Measurements from ENCODE around the gene TOMM40.
A peak's percentile ranks its signal among the peaks of the same experiment; 100 is the strongest.
"Not testable (repeated sequence)": the region's sequence is repeated elsewhere in the genome, so short reads cannot be mapped to it uniquely, and the experiment has no call there.

The TOMM40 gene

GRCh38 chr19:44876930-44877535, 14.0 kb upstream of the TOMM40 start:
- Histone ChIP-seq H3K79me2 (peaks cover 7% of the 10 kb centered on the region), H3K9ac (no peak overlapping the region), H3K4me3 (ENCODE audit: low read depth, low read length) (peak overlapping the region; percentile 29), H3K4me2 (ENCODE audit: low read length) (peak overlapping the region; percentile 21), H3K27ac (peak overlapping the region; percentile 95), H3K9me3 (ENCODE audit: control insufficient read depth, low read length) (no peaks in the 10 kb centered on the region), H3K36me3 (ENCODE audit: control insufficient read depth, insufficient read depth, low read length) (no peaks in the 10 kb centered on the region), H3K4me1 (peaks cover 50% of the 10 kb centered on the region), H3K27me3 (ENCODE audit: control insufficient read depth, insufficient read depth, low read length) (no peaks in the 10 kb centered on the region), H2AFZ (no peak overlapping the region)
- TF ChIP-seq CTCF (IDR thresholded peaks at IDR 0.05), result no peak

- Histone ChIP-seq H3K4me2 (ENCODE audit: low read length) (peak overlapping the region; percentile 37), H3K9me3 (ENCODE audit: control insufficient read depth, low read length) (no peaks in the 10 kb centered on the region), H3K9ac (no peak overlapping the region), H3K4me1 (peaks cover 50% of the 10 kb centered on the region), H3K27me3 (ENCODE audit: control insufficient read depth, insufficient read depth, low read length) (no peaks in the 10 kb centered on the region), H2AFZ (peak overlapping the region; percentile 54), H3K27ac (peak overlapping the region; percentile 95), H3K36me3 (ENCODE audit: control insufficient read depth, insufficient read depth, low read length) (no peaks in the 10 kb centered on the region), H3K4me3 (ENCODE audit: low read depth, low read length) (no peak overlapping the region), H3K79me2 (peaks cover 7% of the 10 kb centered on the region)
- no peak for TF ChIP-seq CTCF (IDR thresholded peaks at IDR 0.05)
These were observed 12.8 kb upstream of the TOMM40 start for GRCh38 chr19:44878120-44878865.

GRCh38 chr19:44879309-44880065, 11.6 kb upstream of the TOMM40 start:
- H3K27me3 ChIP-seq (ENCODE audit: control insufficient read depth, insufficient read depth, low read length), result no peaks in the 10 kb centered on the region
- no peaks in the 10 kb centered on the region for H3K9me3 ChIP-seq (ENCODE audit: control insufficient read depth, low read length)
- H3K4me1 ChIP-seq, result peaks cover 47% of the 10 kb centered on the region
- no peak overlapping the region for H3K4me3 ChIP-seq (ENCODE audit: low read depth, low read length)
- peak overlapping the region; percentile 95 for H3K27ac ChIP-seq
- TF ChIP-seq CTCF (IDR thresholded peaks at IDR 0.05), result no peak
- H3K4me2 ChIP-seq (ENCODE audit: low read length), result peak overlapping the region; percentile 35
- no peak overlapping the region for H2AFZ ChIP-seq
- no peak overlapping the region for H3K9ac ChIP-seq
- no peaks in the 10 kb centered on the region for H3K36me3 ChIP-seq (ENCODE audit: control insufficient read depth, insufficient read depth, low read length)
- H3K79me2 ChIP-seq, result peaks cover 7% of the 10 kb centered on the region

GRCh38 chr19:44882063-44882462, 9.0 kb upstream of the TOMM40 start:
- TF ChIP-seq CTCF (IDR thresholded peaks at IDR 0.05), result no peak
- Histone ChIP-seq H3K4me1 (peaks cover 23% of the 10 kb centered on the region), H3K9me3 (ENCODE audit: control insufficient read depth, low read length) (no peaks in the 10 kb centered on the region), H3K4me2 (ENCODE audit: low read length) (no peak overlapping the region), H2AFZ (no peak overlapping the region), H3K4me3 (ENCODE audit: low read depth, low read length) (no peak overlapping the region), H3K9ac (no peak overlapping the region), H3K36me3 (ENCODE audit: control insufficient read depth, insufficient read depth, low read length) (no peaks in the 10 kb centered on the region), H3K27me3 (ENCODE audit: control insufficient read depth, insufficient read depth, low read length) (no peaks in the 10 kb centered on the region), H3K79me2 (peaks cover 7% of the 10 kb centered on the region), H3K27ac (no peak overlapping the region)

GRCh38 chr19:44882619-44883397, 8.2 kb upstream of the TOMM40 start:
- H3K9me3 ChIP-seq (ENCODE audit: control insufficient read depth, low read length); H3K9ac ChIP-seq; H3K4me3 ChIP-seq (ENCODE audit: low read depth, low read length); H3K79me2 ChIP-seq; H3K27ac ChIP-seq; H3K27me3 ChIP-seq (ENCODE audit: control insufficient read depth, insufficient read depth, low read length); H2AFZ ChIP-seq; H3K36me3 ChIP-seq (ENCODE audit: control insufficient read depth, insufficient read depth, low read length): not testable (repeated sequence)
- peak overlapping the region; percentile 22 for H3K4me2 ChIP-seq (ENCODE audit: low read length)
- H3K4me1 ChIP-seq, result peaks cover 17% of the 10 kb centered on the region
